Inflammatory macrophage (primary cell): ENCODE measurements around the gene IL33.
A peak's percentile ranks its signal among the peaks of the same experiment; 100 is the strongest.

Experiments used
- DNase-seq, 2 donors: peaks; one replicate each; pipeline ENCODE4 v3.0.0-alpha.2; 2020 to 2022

The IL33 gene

GRCh38 chr9:6305954-6306563 is 90.5 kb downstream of the IL33 start:
- peak; percentile 11 to 20 for DNase-seq
